Progenitor cell of endocrine pancreas (in vitro differentiated cells): ENCODE measurements around the gene SUGP2. TPM values are rescaled to one million over a fixed set of nuclear protein-coding genes. Genes with fewer than 3 reads are reported as not detected.
A peak's percentile ranks its signal among the peaks of the same experiment; 100 is the strongest.

ENCODE experiments used
- DNase-seq: peaks from one replicate; pipeline ENCODE4 v3.0.0; 2021; ENCODE audit warnings: low spot score; ENCODE audit not compliant: unreplicated experiment
- H3K27ac Mint-ChIP-seq: 2 replicates; pipeline ENCODE4 v1.8.0; 2021; ENCODE audit warnings: mild to moderate bottlenecking, moderate library complexity, mixed read lengths
- H3K27me3 Mint-ChIP-seq: 2 replicates; pipeline ENCODE4 v1.8.0; 2021; ENCODE audit warnings: mixed read lengths
- H3K36me3 Mint-ChIP-seq: 2 replicates; pipeline ENCODE4 v1.8.0; 2022; ENCODE audit warnings: mixed read lengths; ENCODE audit not compliant: insufficient read depth
- H3K4me1 Mint-ChIP-seq: 2 replicates; pipeline ENCODE4 v1.8.0; 2021; ENCODE audit warnings: low read depth, mixed read lengths
- H3K4me3 Mint-ChIP-seq: 2 replicates; pipeline ENCODE4 v1.8.0; 2021; ENCODE audit warnings: low read depth, mild to moderate bottlenecking, moderate library complexity, mixed read lengths
- H3K9me3 Mint-ChIP-seq: 2 replicates; pipeline ENCODE4 v1.8.0; 2021; ENCODE audit warnings: low read depth, mixed read lengths
- total RNA-seq: library from RNA; stranded (reverse); gene quantifications from 2 replicates; pipeline ENCODE4 v1.2.1, GENCODE V29; 2021
- TF ChIP-seq, protein P1 (sequence below): fragments of 200-600 bp; sonication (generic); IDR thresholded peaks from one replicate; pipeline ENCODE4 v1.5.0; 2021; ENCODE audit warnings: antibody characterized with exemption, mild to moderate bottlenecking; ENCODE audit not compliant: unreplicated experiment

The SUGP2 gene
- total RNA-seq, 1 donor from 2014 or later, result 153 TPM

DNA sequence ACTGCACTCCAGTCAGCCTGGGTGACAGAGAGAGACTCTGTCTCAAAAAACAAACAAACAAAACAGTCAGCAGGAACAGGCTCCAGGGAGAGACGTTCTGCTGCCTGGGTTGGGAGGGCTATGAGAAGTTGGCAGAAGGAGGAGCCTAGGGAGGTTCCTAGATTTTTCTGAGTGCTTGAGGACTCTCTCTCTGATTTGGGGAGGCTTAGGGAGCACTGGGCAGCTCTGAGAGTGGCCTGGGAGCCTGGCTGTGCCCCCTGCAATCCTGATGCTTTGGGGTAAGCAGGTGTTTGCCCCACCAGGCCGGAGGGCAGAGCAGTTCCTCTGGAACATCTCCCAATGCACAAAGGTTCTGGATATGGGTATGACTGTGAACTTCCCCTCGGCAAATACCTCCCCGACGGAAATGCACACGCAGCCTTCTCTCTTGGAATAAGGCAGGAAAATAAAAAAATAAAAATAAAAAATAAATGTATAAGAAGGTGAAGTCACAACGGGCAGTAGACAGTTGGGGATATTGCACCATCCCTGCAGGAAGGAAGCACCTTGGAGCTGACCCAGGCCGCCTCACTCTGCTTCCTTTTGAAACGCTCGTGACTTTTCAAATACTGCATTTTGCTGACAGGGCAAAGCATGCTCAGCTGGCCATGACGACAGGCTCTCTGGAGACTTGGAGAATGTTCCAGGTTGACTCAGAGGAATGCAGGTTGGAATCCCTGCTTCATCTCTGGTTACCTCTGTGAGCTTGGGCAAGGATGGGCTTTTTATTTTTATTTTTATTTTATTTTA lies 65.8 kb downstream of the SUGP2 start:
- Mint-ChIP-seq H3K27me3 (peaks cover 5% of the 10 kb centered on the region), H3K4me1 (peaks cover 3% of the 10 kb centered on the region), H3K27ac (no peak overlapping the region), H3K36me3 (no peaks in the 10 kb centered on the region), H3K4me3 (no peak overlapping the region), H3K9me3 (no peaks in the 10 kb centered on the region)
- TF ChIP-seq, protein P1, sequence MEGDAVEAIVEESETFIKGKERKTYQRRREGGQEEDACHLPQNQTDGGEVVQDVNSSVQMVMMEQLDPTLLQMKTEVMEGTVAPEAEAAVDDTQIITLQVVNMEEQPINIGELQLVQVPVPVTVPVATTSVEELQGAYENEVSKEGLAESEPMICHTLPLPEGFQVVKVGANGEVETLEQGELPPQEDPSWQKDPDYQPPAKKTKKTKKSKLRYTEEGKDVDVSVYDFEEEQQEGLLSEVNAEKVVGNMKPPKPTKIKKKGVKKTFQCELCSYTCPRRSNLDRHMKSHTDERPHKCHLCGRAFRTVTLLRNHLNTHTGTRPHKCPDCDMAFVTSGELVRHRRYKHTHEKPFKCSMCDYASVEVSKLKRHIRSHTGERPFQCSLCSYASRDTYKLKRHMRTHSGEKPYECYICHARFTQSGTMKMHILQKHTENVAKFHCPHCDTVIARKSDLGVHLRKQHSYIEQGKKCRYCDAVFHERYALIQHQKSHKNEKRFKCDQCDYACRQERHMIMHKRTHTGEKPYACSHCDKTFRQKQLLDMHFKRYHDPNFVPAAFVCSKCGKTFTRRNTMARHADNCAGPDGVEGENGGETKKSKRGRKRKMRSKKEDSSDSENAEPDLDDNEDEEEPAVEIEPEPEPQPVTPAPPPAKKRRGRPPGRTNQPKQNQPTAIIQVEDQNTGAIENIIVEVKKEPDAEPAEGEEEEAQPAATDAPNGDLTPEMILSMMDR, result no peak
- DNase-seq, result no peak

DNA sequence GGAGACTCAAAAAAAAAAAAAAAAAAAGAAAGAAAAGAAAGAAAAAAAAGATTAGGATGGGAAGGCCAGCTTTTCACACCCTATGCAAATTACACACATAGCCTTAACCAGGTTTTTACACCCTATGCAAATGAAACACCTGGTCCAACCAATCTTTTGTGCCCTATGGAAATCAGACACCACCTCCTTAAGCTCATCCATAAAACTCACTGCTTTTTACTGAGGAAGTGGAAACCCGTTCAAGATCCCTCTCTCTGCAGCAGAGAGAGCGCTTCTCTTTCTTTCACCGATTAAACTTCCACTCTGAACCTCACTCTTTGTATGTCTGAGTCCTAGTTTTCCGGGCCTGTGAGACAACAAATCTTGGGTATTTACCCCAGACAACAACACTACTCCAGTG lies 67.0 kb downstream of the SUGP2 start:
- Mint-ChIP-seq H3K4me1 (no peaks in the 10 kb centered on the region), H3K27me3 (peaks cover 17% of the 10 kb centered on the region), H3K36me3 (no peaks in the 10 kb centered on the region), H3K27ac (no peak overlapping the region), H3K4me3 (no peak overlapping the region), H3K9me3 (no peaks in the 10 kb centered on the region)
- no peak for DNase-seq
- TF ChIP-seq, protein P1, result no peak

DNA sequence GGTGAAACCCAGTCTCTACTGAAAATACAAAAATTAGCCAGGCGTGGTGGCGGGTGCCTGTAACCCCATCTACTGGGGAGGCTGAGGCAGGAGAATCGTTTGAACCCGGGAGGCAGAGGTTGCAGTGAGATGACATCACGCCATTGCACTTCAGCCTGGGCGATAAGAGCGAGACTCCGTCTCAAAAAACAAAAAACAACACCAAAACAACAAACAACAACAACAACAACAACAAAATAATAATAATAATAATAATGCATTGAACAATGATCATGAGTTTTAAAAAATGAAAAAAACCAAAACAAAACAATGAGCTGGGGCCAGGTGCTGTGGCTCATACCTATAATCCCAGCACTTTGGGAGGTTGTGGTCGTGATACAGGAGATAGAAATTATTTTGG lies 69.2 kb downstream of the SUGP2 start:
- TF ChIP-seq, protein P1, result no peak
- Mint-ChIP-seq H3K4me3 (no peak overlapping the region), H3K36me3 (no peaks in the 10 kb centered on the region), H3K9me3 (no peaks in the 10 kb centered on the region), H3K27ac (no peak overlapping the region), H3K27me3 (peaks cover 19% of the 10 kb centered on the region), H3K4me1 (no peaks in the 10 kb centered on the region)
- DNase-seq, result no peak

DNA sequence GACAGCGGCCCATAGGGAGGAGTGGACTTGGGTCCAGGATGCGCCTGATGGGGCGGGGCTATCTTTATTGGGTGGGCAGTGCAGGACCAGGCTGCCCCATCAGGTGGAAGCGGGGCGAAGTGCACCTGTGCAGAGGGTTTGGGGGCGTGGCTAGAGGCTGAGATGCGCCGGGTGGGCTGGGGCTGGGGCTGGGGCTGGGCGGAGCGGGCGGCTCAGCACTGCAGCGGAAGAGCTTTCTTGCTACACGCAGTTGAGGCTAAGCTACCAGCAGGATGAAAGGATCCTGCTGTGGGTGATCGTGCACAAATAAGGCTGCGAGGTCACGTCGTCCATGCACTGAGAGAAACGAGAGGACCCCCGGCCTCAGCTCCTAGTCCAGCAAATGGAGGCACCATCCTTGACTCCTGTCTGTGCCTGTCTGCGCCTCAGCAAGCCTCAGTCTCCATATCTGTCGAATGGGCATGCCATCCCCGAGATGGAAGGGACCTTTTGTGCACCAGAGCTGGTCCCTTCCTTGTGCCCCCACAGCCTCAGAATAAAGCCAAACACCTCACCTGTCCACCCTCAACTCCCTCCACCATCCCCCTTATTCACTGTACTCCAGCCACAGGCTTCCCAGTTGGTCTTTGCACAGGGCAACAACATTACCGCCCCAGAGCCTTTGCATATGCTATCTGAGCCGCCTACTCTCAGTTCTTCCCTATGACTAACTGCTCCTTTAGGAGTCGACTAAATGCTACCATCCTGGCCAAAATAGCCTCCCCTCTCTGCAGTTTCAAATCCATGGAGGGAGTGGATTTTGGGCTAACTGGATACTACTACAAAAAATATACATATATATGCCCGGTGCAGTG lies 71.3 kb downstream of the SUGP2 start:
- H3K36me3 Mint-ChIP-seq, result no peaks in the 10 kb centered on the region
- H3K27ac Mint-ChIP-seq, result no peak overlapping the region
- H3K4me3 Mint-ChIP-seq, result no peak overlapping the region
- H3K9me3 Mint-ChIP-seq, result no peaks in the 10 kb centered on the region
- peaks cover 19% of the 10 kb centered on the region for H3K27me3 Mint-ChIP-seq
- DNase-seq, result peak; percentile 41
- TF ChIP-seq, protein P1, result no peak
- H3K4me1 Mint-ChIP-seq, result no peaks in the 10 kb centered on the region

DNA sequence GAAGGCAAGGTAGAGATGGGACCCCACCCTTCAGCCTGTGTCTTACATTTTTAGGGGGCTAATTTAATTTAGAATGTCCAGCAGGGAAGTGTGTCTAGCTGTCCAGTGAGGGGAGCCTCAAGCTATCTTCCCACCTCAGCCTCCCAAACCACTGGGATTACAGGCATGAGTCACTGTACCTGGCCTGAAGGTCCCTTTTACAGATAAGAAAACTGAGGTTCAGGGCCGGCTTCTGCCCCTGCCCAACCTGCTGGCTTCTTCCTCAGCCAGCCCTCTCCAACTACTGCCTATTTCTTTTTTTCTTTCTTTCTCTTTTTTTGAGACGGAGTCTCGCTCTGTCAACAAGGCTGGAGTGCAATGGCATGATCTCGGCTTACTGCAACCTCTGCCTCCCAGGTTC lies 72.9 kb downstream of the SUGP2 start:
- H3K9me3 Mint-ChIP-seq, result no peaks in the 10 kb centered on the region
- no peak overlapping the region for H3K27ac Mint-ChIP-seq
- H3K4me3 Mint-ChIP-seq, result no peak overlapping the region
- peaks cover 19% of the 10 kb centered on the region for H3K27me3 Mint-ChIP-seq
- no peaks in the 10 kb centered on the region for H3K36me3 Mint-ChIP-seq
- TF ChIP-seq, protein P1, result no peak
- H3K4me1 Mint-ChIP-seq, result no peaks in the 10 kb centered on the region
- no peak for DNase-seq
